HepG2 (cell line): ENCODE results near the gene ANAPC1. TPM values are rescaled to one million over a fixed set of nuclear protein-coding genes. Genes with fewer than 3 reads are reported as not detected.

ENCODE experiments used
- ATAC-seq: fragments of 200-7000 bp; cut with Tn5 transposase; 3 replicates; pipeline ENCODE4 v1.9.1; 2020; ENCODE audit warnings: mild to moderate bottlenecking, moderate library complexity
- BruUV-seq: library from RNA; stranded (reverse); fragments of 400-500 nt; replicated peaks from 2 replicates; lab custom pipeline; 2021; lab: Mats Ljungman, UMichigan
- CTCF ChIA-PET: fragments of 300-600 bp; formaldehyde crosslinking; extraction: SDS; loops from one replicate; lab custom pipeline; 2021; ENCODE audit warnings: low total read pairs, inconsistent platforms, low intra/inter-chr PET ratio; lab: Yijun Ruan, JAX
- POLR2A ChIA-PET: fragments of 350-600 bp; sonication (Branson Sonifier 250); formaldehyde crosslinking; loops from one replicate; lab custom pipeline; 2020; ENCODE audit warnings: antibody characterized with exemption, inconsistent platforms; lab: Yijun Ruan, JAX
- DNase-seq: peaks from one replicate; pipeline ENCODE4 v3.0.0-alpha.2; 2015; ENCODE audit warnings: low spot score
- FAIRE-seq: peaks from 3 replicates; lab custom pipeline; 2011; peaks lifted over from hg19 to GRCh38; lab: Jason Lieb, UNC
- H2AFZ ChIP-seq: one replicate; pipeline ENCODE4 v1.6.1; 2011; ENCODE audit warnings: low read length, inconsistent platforms
- H3K27ac ChIP-seq: fragments of 300-600 bp; 3 replicates; pipeline ENCODE4 v1.8.0; 2011; ENCODE audit warnings: mixed run types, mild to moderate bottlenecking, mixed read lengths, low read length, inconsistent platforms; ENCODE audit not compliant: insufficient read depth; ENCODE audit errors: extremely low read length
- H3K27me3 ChIP-seq, 2 experiments: fragments of 200-600 bp in 1 of 2; 2 replicates in 1 of 2; 3 replicates in 1 of 2; pipeline versions ENCODE4 v1.6.0 to v1.8.0; 2011; ENCODE audit warnings: low read length in 2 of 2, mild to moderate bottlenecking in 2 of 2, moderate library complexity in 2 of 2, inconsistent platforms in 1 of 2; ENCODE audit not compliant: insufficient read depth in 2 of 2, control insufficient read depth in 1 of 2
- H3K36me3 ChIP-seq, 2 experiments: fragments of 200-600 bp in 1 of 2; replicated peaks in 1 of 2; 2 replicates in 1 of 2; 3 replicates in 1 of 2; pipeline versions ENCODE4 v1.5.1 to v1.8.0; 2011; ENCODE audit warnings: low read length in 2 of 2, inconsistent platforms in 1 of 2; ENCODE audit not compliant: insufficient read depth in 2 of 2, control insufficient read depth in 1 of 2
- H3K4me1 ChIP-seq: 2 replicates; pipeline ENCODE4 v1.5.1; 2012; ENCODE audit warnings: low read length, inconsistent platforms; ENCODE audit not compliant: insufficient read depth
- H3K4me2 ChIP-seq: 2 replicates; pipeline ENCODE4 v1.6.0; 2011; ENCODE audit warnings: low read depth, low read length, inconsistent platforms
- H3K4me3 ChIP-seq, 3 experiments: fragments of 200-600 bp in 1 of 3; sonication (generic), shearing (Covaris generic) in 1 of 3; replicated peaks in 1 of 3; 2 replicates each; pipeline ENCODE4 v1.5.1; 2011 to 2016; ENCODE audit warnings: low read length in 3 of 3, inconsistent platforms in 2 of 3, low read depth in 2 of 3, mild to moderate bottlenecking in 2 of 3, control low read depth in 1 of 3, mixed read lengths in 1 of 3; ENCODE audit not compliant: insufficient read depth in 1 of 3
- H3K79me2 ChIP-seq: one replicate; pipeline ENCODE4 v1.6.1; 2011; ENCODE audit warnings: low read length, inconsistent platforms; ENCODE audit not compliant: insufficient read depth
- H3K9ac ChIP-seq: 2 replicates; pipeline ENCODE4 v1.6.0; 2011; ENCODE audit warnings: mild to moderate bottlenecking, low read depth, low read length, inconsistent platforms; ENCODE audit not compliant: insufficient read depth
- H3K9me3 ChIP-seq: 2 replicates; pipeline ENCODE4 v1.5.1; 2012; ENCODE audit warnings: mild to moderate bottlenecking, low read length
- H4K20me1 ChIP-seq: 2 replicates; pipeline ENCODE4 v1.6.0; 2011; ENCODE audit warnings: inconsistent platforms, mild to moderate bottlenecking, low read length, moderate library complexity; ENCODE audit not compliant: insufficient read depth
- ESRRA ChIP-seq: sonication (generic); formaldehyde crosslinking; IDR thresholded peaks from 2 replicates; pipeline ENCODE4 v1.5.1; 2020; ENCODE audit warnings: mild to moderate bottlenecking, low read depth, missing genetic modification reagents
- NFKBIZ ChIP-seq: IDR thresholded peaks from 2 replicates; pipeline ENCODE4 v1.6.1; 2018; ENCODE audit warnings: missing genetic modification reagents, missing compliant biosample characterization
- PHF8 ChIP-seq: sonication (generic); formaldehyde crosslinking; IDR thresholded peaks from 2 replicates; pipeline ENCODE4 v1.5.0; 2020; ENCODE audit warnings: missing genetic modification reagents
- RBFOX2 ChIP-seq: fragments of 200-400 bp; formaldehyde crosslinking; IDR thresholded peaks from 2 replicates; pipeline ENCODE4 v1.6.1; 2017; ENCODE audit warnings: low read depth, mild to moderate bottlenecking, low read length
- SATB2 ChIP-seq: sonication (generic); formaldehyde crosslinking; IDR thresholded peaks from 2 replicates; pipeline ENCODE4 v1.5.0; 2020; ENCODE audit warnings: missing genetic modification reagents
- SETDB1 ChIP-seq: sonication (generic); formaldehyde crosslinking; IDR thresholded peaks from 2 replicates; pipeline ENCODE4 v1.5.1; 2020; ENCODE audit warnings: missing genetic modification reagents, mild to moderate bottlenecking, borderline replicate concordance
- TERF1 ChIP-seq: sonication (generic); formaldehyde crosslinking; IDR thresholded peaks from 2 replicates; pipeline ENCODE4 v1.8.0; 2022; ENCODE audit warnings: mild to moderate bottlenecking, missing genetic modification reagents, moderate library complexity
- ZBTB14 ChIP-seq: sonication (generic); formaldehyde crosslinking; IDR thresholded peaks from 2 replicates; pipeline ENCODE4 v1.4.0; 2020; ENCODE audit warnings: missing genetic modification reagents
- ZFAT ChIP-seq: sonication (generic); formaldehyde crosslinking; conservative IDR thresholded peaks from 2 replicates; pipeline ENCODE4 v1.8.1; 2023; ENCODE audit warnings: missing genetic modification reagents, inconsistent platforms
- ZNF350 ChIP-seq: sonication (generic); formaldehyde crosslinking; IDR thresholded peaks from 2 replicates; pipeline ENCODE4 v1.4.0; 2020; ENCODE audit warnings: mild to moderate bottlenecking, low read depth, missing genetic modification reagents, borderline replicate concordance
- ZNF354B ChIP-seq: sonication (generic); formaldehyde crosslinking; IDR thresholded peaks from 2 replicates; pipeline ENCODE4 v1.8.0; 2022; ENCODE audit warnings: mild to moderate bottlenecking, missing genetic modification reagents
- ZNF7 ChIP-seq: IDR thresholded peaks from 2 replicates; pipeline ENCODE4 v1.6.1; 2016; ENCODE audit warnings: missing biosample characterization, missing genetic modification reagents
- ZNF816 ChIP-seq: sonication (generic); formaldehyde crosslinking; IDR thresholded peaks from 2 replicates; pipeline ENCODE4 v1.8.0; 2022; ENCODE audit warnings: missing genetic modification reagents, mild to moderate bottlenecking, borderline replicate concordance
- ZNF83 ChIP-seq: sonication (generic); formaldehyde crosslinking; IDR thresholded peaks from 2 replicates; pipeline ENCODE4 v1.4.0; 2020; ENCODE audit warnings: missing genetic modification reagents, mild to moderate bottlenecking, borderline replicate concordance
- ZXDC ChIP-seq: sonication (generic); formaldehyde crosslinking; IDR thresholded peaks from 2 replicates; pipeline ENCODE4 v1.5.0; 2020; ENCODE audit warnings: mild to moderate bottlenecking, missing genetic modification reagents
- WGBS: methylation state at CpG from one replicate; pipeline ENCODE4 v1.1.6; 2017; ENCODE audit warnings: low lambda C conversion rate; 5-methylcytosine and 5-hydroxymethylcytosine counted together
- in situ Hi-C: cut with HindIII; loops from 2 replicates; pipeline ENCODE4 v1.10.0; 2017; ENCODE audit warnings: low pct_unique_long_range_greater_than_20kb; ENCODE audit not compliant: extremely low pct_ligation_motif_present
- intact Hi-C: fragments of 100-400 bp; cut with micrococcal nuclease; formaldehyde crosslinking; loops from one replicate; pipeline ENCODE4 v1.10.0; 2022; ENCODE audit not compliant: unreplicated experiment
- polyA plus RNA-seq, 8 experiments: library from polyadenylated mRNA; depleted of rRNA in 3 of 8; stranded (reverse) in 7 of 8; unstranded in 1 of 8; fragments of >200 nt; fragmentation: Illumina TruSeq in 4 of 8; extraction: Trizol in 4 of 8; gene quantifications; 2 replicates each; pipeline versions ENCODE4 v1.2.1 to v1.2.3, GENCODE V29; 2011 to 2016; ENCODE audit warnings: low read depth in 4 of 8, missing spikeins in 1 of 8, mixed read lengths in 1 of 8; ENCODE audit not compliant: insufficient read depth in 1 of 8
- total RNA-seq, 5 experiments: library from RNA; depleted of rRNA; stranded (reverse); fragments of >200 nt; fragmentation: Illumina TruSeq; extraction: Trizol; gene quantifications; 2 replicates each; pipeline ENCODE4 v1.2.3, GENCODE V29; 2016; ENCODE audit warnings: low read depth in 1 of 5

The ANAPC1 gene
- total and polyA plus RNA-seq, 2 of the 13 experiments (the other 11 are each of a cell fraction or from before 2014, with no cell fraction given) = 50.0 to 89.7 TPM

GRCh38 chr2:111898703-111899514 is 14.9 kb upstream of the ANAPC1 start (continued):
- TF ChIP-seq ZNF7 = no peak

GRCh38 chr2:111897924-111898702 is 14.1 kb upstream of the ANAPC1 start, which contains the start of gene MERTK:
TSS of gene MERTK (plus strand) at chr2:111898607. CDS start at chr2:111898736, 129 bp downstream.
- in situ Hi-C loops (loop anchor here (5.0 kb wide), 1 partner anchor 154 kb away; no protein-coding TSS in a partner anchor), intact Hi-C loops (loop anchor here (2.0 kb wide), 1 partner anchor 61 kb away; no protein-coding TSS in a partner anchor)
- BruUV-seq = no TSS peak
- Histone ChIP-seq H3K27me3 (no peaks in the 10 kb centered on the region; a peak in 1 of 5 replicates), H3K79me2 (peaks cover 40% of the 10 kb centered on the region), H3K9me3 (no peaks in the 10 kb centered on the region), H3K9ac (peak within 1 kb of the TSS; percentile 79), H3K4me3 (peak within 1 kb of the TSS; percentile 90 to 99 (median 94)), H3K4me1 (peaks cover 61% of the 10 kb centered on the region), H3K36me3 (peaks cover 0 to 2% of the 10 kb centered on the region in 2 experiments; a peak in 1 of 5 replicates), H3K4me2 (peak within 1 kb of the TSS; percentile 99), H4K20me1 (no peaks in the 10 kb centered on the region), H2AFZ (peak within 1 kb of the TSS; percentile 78), H3K27ac (peak within 1 kb of the TSS; percentile 82)
- ChIA-PET POLR2A (interaction anchor here (0.6 to 3.5 kb wide), 21 partner anchors 8 to 156 kb away, joined by 3 to 33 read pairs (median 6); partner anchors contain the start of genes ANAPC1 and TMEM87B), CTCF (interaction anchor here (0.9 to 1.7 kb wide), 2 partner anchors 11 to 150 kb away, joined by 5 to 8 read pairs; no protein-coding TSS in a partner anchor)
- ATAC-seq = peak; percentile 91
- DNase-seq = peak; percentile 89
- FAIRE-seq = no peak
- 2% methylated on average over 67 of the region's 71 CpGs for WGBS
- TF ChIP-seq RBFOX2 (peak; percentile 94), TERF1 (CRISPR knock-in tag) (no peak), SETDB1 (CRISPR knock-in tag) (no peak), ZNF816 (CRISPR knock-in tag) (peak; percentile 93), NFKBIZ (peak; percentile 72; the same call in 1 of the 2 replicates), ZBTB14 (CRISPR knock-in tag) (0 out of 2 replicates have a peak, but pooled peaks have one; percentile 15), PHF8 (CRISPR knock-in tag) (peak; percentile 95), ZNF354B (CRISPR knock-in tag) (no peak), SATB2 (no peak; the same call in 1 of the 2 replicates), ZFAT (CRISPR knock-in tag) (no peak), ZNF83 (CRISPR knock-in tag) (peak; percentile 73; the same call in 1 of the 2 replicates), ESRRA (CRISPR knock-in tag) (no peak; the same call in 1 of the 2 replicates), ZXDC (CRISPR knock-in tag) (peak; percentile 70), ZNF350 (CRISPR knock-in tag) (peak; percentile 77)
